ENCODE measurements around the gene ACAT2. TPM values are rescaled to one million over a fixed set of nuclear protein-coding genes. Genes with fewer than 3 reads are reported as not detected.

Gene ACAT2
- total RNA-seq, 1 donor from 2014 or later: 119 TPM

- H3K27me3 Mint-ChIP-seq (ENCODE audit: unreplicated experiment): peaks cover 12% of the 10 kb centered on the region
- H3K4me1 Mint-ChIP-seq (ENCODE audit: unreplicated experiment): peaks cover 28% of the 10 kb centered on the region
- DNase-seq (ENCODE audit: low spot score): no peak
- no peaks in the 10 kb centered on the region for H3K9me3 Mint-ChIP-seq (ENCODE audit: unreplicated experiment)
- peaks cover 40% of the 10 kb centered on the region for H3K36me3 Mint-ChIP-seq (ENCODE audit: low read depth, unreplicated experiment)
- TF ChIP-seq CTCF (IDR thresholded peaks at IDR 0.05; ENCODE audit: unreplicated experiment): no peak
- peak overlapping the region; percentile 70 for H3K27ac Mint-ChIP-seq (ENCODE audit: unreplicated experiment)
- peak overlapping the region; percentile 93 for H3K4me3 Mint-ChIP-seq (ENCODE audit: unreplicated experiment)
Observed at GRCh38 chr6:159788276-159788675, 26.4 kb downstream of the ACAT2 start.

- Mint-ChIP-seq H3K27ac (ENCODE audit: unreplicated experiment) (peak overlapping the region; percentile 70), H3K9me3 (ENCODE audit: unreplicated experiment) (no peaks in the 10 kb centered on the region), H3K36me3 (ENCODE audit: low read depth, unreplicated experiment) (peaks cover 35% of the 10 kb centered on the region), H3K4me3 (ENCODE audit: unreplicated experiment) (peak overlapping the region; percentile 98), H3K4me1 (ENCODE audit: unreplicated experiment) (peaks cover 28% of the 10 kb centered on the region), H3K27me3 (ENCODE audit: unreplicated experiment) (peaks cover 12% of the 10 kb centered on the region)
- DNase-seq (ENCODE audit: low spot score): peak; percentile 64
- TF ChIP-seq CTCF (IDR thresholded peaks at IDR 0.05; ENCODE audit: unreplicated experiment): no peak
Observed at GRCh38 chr6:159788753-159789376, 27.0 kb downstream of the ACAT2 start.

GRCh38 chr6:159789377-159790148 is 27.7 kb downstream of the ACAT2 start, which contains the start of gene TCP1:
Gene TCP1, minus strand, starts transcription at chr6:159789602. Its CDS starts 134 bp downstream, at chr6:159789468.
- H3K9me3 Mint-ChIP-seq (ENCODE audit: unreplicated experiment): no peaks in the 10 kb centered on the region
- H3K4me3 Mint-ChIP-seq (ENCODE audit: unreplicated experiment): peak within 1 kb of the TSS; percentile 98
- H3K4me1 Mint-ChIP-seq (ENCODE audit: unreplicated experiment): peaks cover 28% of the 10 kb centered on the region
- peaks cover 12% of the 10 kb centered on the region for H3K27me3 Mint-ChIP-seq (ENCODE audit: unreplicated experiment)
- TF ChIP-seq CTCF (IDR thresholded peaks at IDR 0.05; ENCODE audit: unreplicated experiment): no peak
- H3K36me3 Mint-ChIP-seq (ENCODE audit: low read depth, unreplicated experiment): peaks cover 39% of the 10 kb centered on the region
- H3K27ac Mint-ChIP-seq (ENCODE audit: unreplicated experiment): peak within 1 kb of the TSS; percentile 88
- peak; percentile 95 for DNase-seq (ENCODE audit: low spot score)

- H3K4me1 Mint-ChIP-seq (ENCODE audit: unreplicated experiment): peaks cover 28% of the 10 kb centered on the region
- H3K9me3 Mint-ChIP-seq (ENCODE audit: unreplicated experiment): no peaks in the 10 kb centered on the region
- no peak for TF ChIP-seq CTCF (IDR thresholded peaks at IDR 0.05; ENCODE audit: unreplicated experiment)
- H3K27ac Mint-ChIP-seq (ENCODE audit: unreplicated experiment): peak within 1 kb of the TSS; percentile 88
- H3K27me3 Mint-ChIP-seq (ENCODE audit: unreplicated experiment): peaks cover 12% of the 10 kb centered on the region
- peak within 1 kb of the TSS; percentile 98 for H3K4me3 Mint-ChIP-seq (ENCODE audit: unreplicated experiment)
- peak; percentile 82 for DNase-seq (ENCODE audit: low spot score)
- H3K36me3 Mint-ChIP-seq (ENCODE audit: low read depth, unreplicated experiment): peaks cover 37% of the 10 kb centered on the region
Observed at GRCh38 chr6:159790149-159790955, 28.5 kb downstream of the ACAT2 start, which contains the start of gene MRPL18. Gene MRPL18, plus strand, starts transcription at chr6:159790467. Its CDS starts 121 bp downstream, at chr6:159790588.
